Esophagus squamous epithelium (tissue), 4 donors: ENCODE results near the gene FAM168A.

ENCODE experiments used
- CTCF ChIP-seq, 6 experiments: fragments of 450-650 bp in 4 of 6; fragments of 200-600 bp in 2 of 6; sonication (generic) in 2 of 6; IDR thresholded peaks; one replicate each; pipeline ENCODE4 v1.5.1; 2016 to 2019; ENCODE audit warnings: antibody characterized with exemption in 6 of 6, mild to moderate bottlenecking in 4 of 6, moderate library complexity in 4 of 6
- POLR2A ChIP-seq, 4 donors: fragments of 450-650 bp; IDR thresholded peaks; one replicate each; pipeline ENCODE4 v1.6.1; 2017; ENCODE audit warnings: antibody characterized with exemption in 4 of 4, mild to moderate bottlenecking in 4 of 4, moderate library complexity in 3 of 4

GRCh38 chr11:73429121-73429750 is 168.7 kb downstream of the FAM168A start:
- TF ChIP-seq POLR2A (IDR thresholded peaks at IDR 0.05) (no peak), CTCF (IDR thresholded peaks at IDR 0.05) (no peak)
